H9 (cell line): ENCODE measurements around the gene NAA15. TPM values are rescaled to one million over a fixed set of nuclear protein-coding genes. Genes with fewer than 3 reads are reported as not detected.

Experiments
- DNase-seq: peaks from one replicate; pipeline ENCODE4 v3.0.0-alpha.2; 2017
- H2AFZ ChIP-seq: one replicate; pipeline ENCODE4 v1.6.1; 2013; ENCODE audit warnings: mild to moderate bottlenecking, low read length, control low read depth, moderate library complexity
- H2AK5ac ChIP-seq: 2 replicates; pipeline ENCODE4 v1.6.1; 2013; ENCODE audit warnings: low read length, control low read depth, mixed read lengths; ENCODE audit not compliant: insufficient read length
- H2BK120ac ChIP-seq: one replicate; pipeline ENCODE4 v1.6.1; 2013; ENCODE audit warnings: low read depth, mild to moderate bottlenecking, low read length, control low read depth, inconsistent platforms; ENCODE audit not compliant: poor library complexity, severe bottlenecking
- H2BK12ac ChIP-seq: 2 replicates; pipeline ENCODE4 v1.6.1; 2013; ENCODE audit warnings: low read length, control low read depth, mixed read lengths, low read depth; ENCODE audit not compliant: insufficient read length
- H2BK15ac ChIP-seq: 2 replicates; pipeline ENCODE4 v1.6.1; 2013; ENCODE audit warnings: low read depth, low read length, control low read depth
- H2BK20ac ChIP-seq: one replicate; pipeline ENCODE4 v1.6.1; 2013; ENCODE audit warnings: low read depth, mild to moderate bottlenecking, low read length, control low read depth, inconsistent platforms; ENCODE audit not compliant: poor library complexity, severe bottlenecking
- H2BK5ac ChIP-seq: 2 replicates; pipeline ENCODE4 v1.6.1; 2013; ENCODE audit warnings: low read length, control low read depth, mixed read lengths; ENCODE audit not compliant: insufficient read length
- H3K14ac ChIP-seq: 2 replicates; pipeline ENCODE4 v1.6.1; 2013; ENCODE audit warnings: low read length, control low read depth; ENCODE audit not compliant: insufficient read depth
- H3K18ac ChIP-seq: 2 replicates; pipeline ENCODE4 v1.6.1; 2013; ENCODE audit warnings: low read depth, mild to moderate bottlenecking, mixed read lengths, low read length, control low read depth; ENCODE audit not compliant: insufficient read length
- H3K23ac ChIP-seq: 2 replicates; pipeline ENCODE4 v1.6.1; 2013; ENCODE audit warnings: low read length, control low read depth, mixed read lengths, low read depth; ENCODE audit not compliant: insufficient read length
- H3K23me2 ChIP-seq: 2 replicates; pipeline ENCODE4 v1.6.1; 2013; ENCODE audit warnings: low read depth, mild to moderate bottlenecking, mixed read lengths, low read length, control low read depth; ENCODE audit not compliant: insufficient read length, poor library complexity, severe bottlenecking
- H3K27ac ChIP-seq: 2 replicates; pipeline ENCODE4 v1.5.1; 2013; ENCODE audit warnings: low read length, control low read depth, mixed read lengths, low read depth; ENCODE audit not compliant: insufficient read length
- H3K27me3 ChIP-seq: 2 replicates; pipeline ENCODE4 v1.6.1; 2013; ENCODE audit warnings: low read length, control low read depth, inconsistent platforms; ENCODE audit not compliant: insufficient read depth
- H3K4ac ChIP-seq: 2 replicates; pipeline ENCODE4 v1.6.1; 2013; ENCODE audit warnings: low read depth, mild to moderate bottlenecking, control low read depth, inconsistent platforms, low read length, moderate library complexity
- H3K4me1 ChIP-seq: 2 replicates; pipeline ENCODE4 v1.6.1; 2013; ENCODE audit warnings: low read length, control low read depth, inconsistent platforms; ENCODE audit not compliant: insufficient read depth
- H3K4me2 ChIP-seq: 2 replicates; pipeline ENCODE4 v1.6.1; 2013; ENCODE audit warnings: low read length, control low read depth, mixed read lengths; ENCODE audit not compliant: insufficient read length, insufficient read depth
- H3K56ac ChIP-seq: 2 replicates; pipeline ENCODE4 v1.6.1; 2013; ENCODE audit warnings: low read depth, mild to moderate bottlenecking, mixed read lengths, low read length, control low read depth; ENCODE audit not compliant: insufficient read length
- H3K79me1 ChIP-seq: 2 replicates; pipeline ENCODE4 v1.6.1; 2013; ENCODE audit warnings: low read depth, mild to moderate bottlenecking, moderate library complexity, low read length, control low read depth, inconsistent platforms; ENCODE audit not compliant: insufficient read depth, poor library complexity, severe bottlenecking
- H3K79me2 ChIP-seq: 2 replicates; pipeline ENCODE4 v1.6.1; 2013; ENCODE audit warnings: low read length, control low read depth, inconsistent platforms; ENCODE audit not compliant: insufficient read depth
- H3K9ac ChIP-seq: 2 replicates; pipeline ENCODE4 v1.6.1; 2013; ENCODE audit warnings: low read length, control low read depth, mixed read lengths; ENCODE audit not compliant: insufficient read length; ENCODE audit errors: extremely low read depth
- H3K9me3 ChIP-seq: one replicate; pipeline ENCODE4 v1.6.1; 2013; ENCODE audit warnings: low read depth, low read length, inconsistent platforms; ENCODE audit not compliant: control insufficient read depth
- H3T11ph ChIP-seq: one replicate; pipeline ENCODE4 v1.6.1; 2013; ENCODE audit warnings: mild to moderate bottlenecking, low read length, control low read depth, inconsistent platforms
- H4K20me1 ChIP-seq: one replicate; pipeline ENCODE4 v1.6.1; 2013; ENCODE audit not compliant: control insufficient read depth, insufficient read length, insufficient read depth
- H4K5ac ChIP-seq: 2 replicates; pipeline ENCODE4 v1.6.1; 2013; ENCODE audit warnings: low read depth, mild to moderate bottlenecking, mixed read lengths, low read length, control low read depth; ENCODE audit not compliant: insufficient read length
- H4K8ac ChIP-seq: replicated peaks from 2 replicates; pipeline ENCODE4 v1.6.1; 2013; ENCODE audit warnings: low read length, control low read depth, mixed read lengths, low read depth; ENCODE audit not compliant: insufficient read length
- H4K91ac ChIP-seq: 2 replicates; pipeline ENCODE4 v1.6.1; 2013; ENCODE audit warnings: low read depth, mild to moderate bottlenecking, moderate library complexity, mixed read lengths, low read length, control low read depth; ENCODE audit not compliant: insufficient read length
- H3K27ac Mint-ChIP-seq, 3 experiments: 2 replicates in 2 of 3; 3 replicates in 1 of 3; pipeline ENCODE4 v1.8.0; 2020 to 2021; ENCODE audit warnings: mixed read lengths in 3 of 3, mild to moderate bottlenecking in 1 of 3, moderate library complexity in 1 of 3
- H3K27me3 Mint-ChIP-seq: 2 replicates; pipeline ENCODE4 v1.8.0; 2021; ENCODE audit warnings: low read depth, mild to moderate bottlenecking, moderate library complexity, mixed read lengths
- H3K36me3 Mint-ChIP-seq, 3 experiments: 2 replicates in 2 of 3; 3 replicates in 1 of 3; pipeline ENCODE4 v1.8.0; 2020 to 2021; ENCODE audit warnings: low read depth in 3 of 3, mixed read lengths in 3 of 3; ENCODE audit not compliant: insufficient read depth in 1 of 3
- H3K4me1 Mint-ChIP-seq, 2 experiments: 2 replicates each; pipeline ENCODE4 v1.8.0; 2020; ENCODE audit warnings: mixed read lengths in 2 of 2
- H3K4me3 Mint-ChIP-seq, 2 experiments: 2 replicates in 1 of 2; 3 replicates in 1 of 2; pipeline ENCODE4 v1.8.0; 2020 to 2021; ENCODE audit warnings: mild to moderate bottlenecking in 2 of 2, mixed read lengths in 2 of 2, moderate library complexity in 1 of 2
- H3K9me3 Mint-ChIP-seq, 2 experiments: 2 replicates in 1 of 2; 3 replicates in 1 of 2; pipeline ENCODE4 v1.8.0; 2020; ENCODE audit warnings: mild to moderate bottlenecking in 2 of 2, mixed read lengths in 2 of 2, moderate library complexity in 1 of 2
- WGBS: extraction: QIAGEN DNeasy Blood & Tissue Kit; methylation state at CpG from one replicate; pipeline ENCODE4 v1.1.7; 2013; ENCODE audit warnings: missing lambda C conversion rate, low lambda C conversion rate, mixed read lengths; ENCODE audit not compliant: insufficient read length; ENCODE audit errors: extremely low coverage; 5-methylcytosine and 5-hydroxymethylcytosine counted together
- total RNA-seq: library from RNA; stranded (reverse); gene quantifications from 2 replicates; pipeline ENCODE4 v1.2.1, GENCODE V29; 2021
- TF ChIP-seq, protein P1 (sequence below): fragments of 200-600 bp; sonication (generic); conservative IDR thresholded peaks from 3 replicates; pipeline ENCODE4 v1.8.0; 2021; ENCODE audit warnings: antibody characterized with exemption, mild to moderate bottlenecking

Gene NAA15
- total RNA-seq, 1 experiment from 2014 or later = 115 TPM

DNA sequence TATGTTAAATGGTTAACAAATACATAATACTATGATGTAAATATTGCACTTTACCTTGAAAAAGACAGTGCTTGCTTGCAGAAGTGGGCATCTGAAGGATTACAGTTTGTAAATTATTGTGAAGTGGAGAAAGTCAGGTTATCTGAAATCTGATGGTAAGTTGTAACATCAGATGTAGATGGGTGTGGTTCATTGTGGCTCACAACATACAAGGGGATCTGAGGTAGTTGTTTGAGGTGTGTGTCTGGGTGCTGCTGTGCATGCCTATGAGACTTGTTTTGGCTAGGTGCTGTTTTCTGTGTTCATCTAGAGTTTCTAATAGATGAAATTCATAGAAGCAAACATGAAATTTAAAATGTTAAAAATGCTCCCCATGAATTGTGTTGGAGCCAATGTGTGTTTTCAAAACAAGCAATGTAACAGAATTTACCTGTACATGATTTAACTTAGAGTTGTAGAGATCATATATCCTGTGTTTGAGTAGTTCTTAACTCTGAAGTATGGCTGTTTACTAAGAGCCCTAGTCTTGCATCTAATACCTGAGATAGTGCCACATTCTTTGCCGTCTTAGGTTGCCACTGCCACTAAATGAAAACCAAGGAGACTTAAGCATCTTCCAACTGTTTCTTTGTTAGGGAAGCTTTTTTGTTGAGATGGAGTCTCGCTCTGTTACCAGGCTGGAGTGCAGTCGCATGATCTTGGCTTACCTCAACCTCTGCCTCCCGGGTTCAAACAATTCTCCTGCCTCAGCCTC is 12.9 kb downstream of the NAA15 start:
- Histone ChIP-seq H3K18ac (no peak overlapping the region), H3K79me2 (peaks cover 60% of the 10 kb centered on the region), H2BK12ac (no peak overlapping the region), H3K4ac (no peak overlapping the region), H3K27me3 (no peaks in the 10 kb centered on the region), H4K8ac (no peak overlapping the region), H3K23ac (no peak overlapping the region), H4K20me1 (no peaks in the 10 kb centered on the region), H3K9me3 (no peaks in the 10 kb centered on the region), H2BK5ac (no peak overlapping the region), H3K56ac (no peak overlapping the region), H3K4me2 (no peak overlapping the region), H4K91ac (no peak overlapping the region), H3T11ph (no peak overlapping the region), H3K4me1 (no peaks in the 10 kb centered on the region; the same call in 1 of the 2 replicates), H3K9ac (no peak overlapping the region), H3K23me2 (no peaks in the 10 kb centered on the region), H3K79me1 (no peaks in the 10 kb centered on the region), H3K27ac (no peak overlapping the region), H2BK20ac (no peak overlapping the region), H2BK120ac (no peak overlapping the region), H3K14ac (no peak overlapping the region), H4K5ac (no peak overlapping the region), H2AK5ac (no peak overlapping the region), H2AFZ (no peak overlapping the region), H2BK15ac (no peak overlapping the region)
- H3K36me3 Mint-ChIP-seq = peaks cover 4 to 17% (median 5%) of the 10 kb centered on the region in 3 experiments; a peak in 6 of 7 replicates
- no CpG with 5 or more reads among the region's 4 CpGs for WGBS
- no peaks in the 10 kb centered on the region for H3K9me3 Mint-ChIP-seq
- H3K4me1 Mint-ChIP-seq = peaks cover 50 to 52% of the 10 kb centered on the region in 2 experiments
- peak overlapping the region; percentile 91 to 99 (median 93) for H3K27ac Mint-ChIP-seq
- H3K4me3 Mint-ChIP-seq = peak overlapping the region; percentile 1 to 50; a peak in 3 of 5 replicates
- TF ChIP-seq, protein P1, sequence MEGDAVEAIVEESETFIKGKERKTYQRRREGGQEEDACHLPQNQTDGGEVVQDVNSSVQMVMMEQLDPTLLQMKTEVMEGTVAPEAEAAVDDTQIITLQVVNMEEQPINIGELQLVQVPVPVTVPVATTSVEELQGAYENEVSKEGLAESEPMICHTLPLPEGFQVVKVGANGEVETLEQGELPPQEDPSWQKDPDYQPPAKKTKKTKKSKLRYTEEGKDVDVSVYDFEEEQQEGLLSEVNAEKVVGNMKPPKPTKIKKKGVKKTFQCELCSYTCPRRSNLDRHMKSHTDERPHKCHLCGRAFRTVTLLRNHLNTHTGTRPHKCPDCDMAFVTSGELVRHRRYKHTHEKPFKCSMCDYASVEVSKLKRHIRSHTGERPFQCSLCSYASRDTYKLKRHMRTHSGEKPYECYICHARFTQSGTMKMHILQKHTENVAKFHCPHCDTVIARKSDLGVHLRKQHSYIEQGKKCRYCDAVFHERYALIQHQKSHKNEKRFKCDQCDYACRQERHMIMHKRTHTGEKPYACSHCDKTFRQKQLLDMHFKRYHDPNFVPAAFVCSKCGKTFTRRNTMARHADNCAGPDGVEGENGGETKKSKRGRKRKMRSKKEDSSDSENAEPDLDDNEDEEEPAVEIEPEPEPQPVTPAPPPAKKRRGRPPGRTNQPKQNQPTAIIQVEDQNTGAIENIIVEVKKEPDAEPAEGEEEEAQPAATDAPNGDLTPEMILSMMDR = no peak
- no peak for DNase-seq
- H3K27me3 Mint-ChIP-seq = no peaks in the 10 kb centered on the region
